ENCODE measurements around the gene IFIT1.

Gene IFIT1

DNA sequence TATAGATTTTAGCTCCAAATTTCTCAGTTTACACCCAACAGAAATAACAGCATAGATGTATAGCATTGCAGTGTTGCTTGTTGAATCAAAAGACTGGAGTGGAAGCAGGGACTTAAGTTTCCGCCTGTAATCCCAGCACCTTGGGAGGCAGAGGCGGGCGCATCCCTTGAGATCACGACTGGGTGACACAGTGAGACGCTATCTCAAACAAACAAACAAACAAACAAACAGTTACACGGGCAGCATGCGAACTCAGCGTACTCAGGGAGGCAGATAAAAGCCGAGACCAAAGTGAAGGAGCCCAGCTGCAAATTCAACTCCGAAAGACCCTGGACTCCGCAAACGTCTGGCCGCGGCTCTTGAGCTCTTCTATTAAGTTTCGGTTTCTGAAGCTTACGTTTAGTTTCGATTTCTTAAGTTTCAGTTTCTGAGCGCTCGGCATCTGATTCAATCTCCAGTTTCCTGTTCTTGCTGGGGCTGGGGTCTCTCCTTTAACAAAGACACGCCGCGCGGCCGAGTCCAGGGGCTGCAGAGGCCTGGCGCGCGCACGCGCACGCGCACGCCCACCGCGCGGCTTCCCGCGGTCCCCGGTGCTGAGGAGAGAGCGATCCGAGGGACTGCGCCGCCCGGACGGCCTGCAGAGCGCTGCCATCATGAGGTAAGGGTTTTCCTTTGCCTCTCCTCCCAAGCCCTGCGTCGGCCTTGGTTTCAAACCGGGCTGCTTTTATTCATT, 21.9 kb downstream of the IFIT1 start, which contains the start of gene IFIT5:
Gene IFIT5, plus strand, starts transcription at position 423 of the 733 bp plus-strand sequence. Its CDS starts 231 bp downstream, at position 654.
- no peaks in the 10 kb centered on the region for H3K9me2 ChIP-seq (replicated peaks; ENCODE audit: low read depth, low read length)
- peaks cover 8% of the 10 kb centered on the region for H4K20me1 ChIP-seq (ENCODE audit: insufficient read depth, low read length, poor library complexity, severe bottlenecking)
- peak within 1 kb of the TSS; percentile 98 for H2AFZ ChIP-seq (ENCODE audit: low read length)
- H3K9ac ChIP-seq (ENCODE audit: low read depth, low read length, poor library complexity, severe bottlenecking): peak within 1 kb of the TSS; percentile 86
- peaks cover 37% of the 10 kb centered on the region for H3K79me2 ChIP-seq (ENCODE audit: insufficient read depth, low read length)
- peak within 1 kb of the TSS; percentile 84 for H3K4me2 ChIP-seq (ENCODE audit: low read depth, low read length, poor library complexity, severe bottlenecking)
- H3K4me3 ChIP-seq (ENCODE audit: low read length, poor library complexity, severe bottlenecking): peak within 1 kb of the TSS; percentile 89
- peaks cover 3% of the 10 kb centered on the region; the same call in 1 of the 2 replicates for H3F3A ChIP-seq (ENCODE audit: low read depth)
- H3K27me3 ChIP-seq (ENCODE audit: insufficient read depth, low read length, poor library complexity, severe bottlenecking): no peaks in the 10 kb centered on the region
- peaks cover 41% of the 10 kb centered on the region for H3K4me1 ChIP-seq (ENCODE audit: insufficient read depth, low read length, poor library complexity, severe bottlenecking)
- no peaks in the 10 kb centered on the region for H3K36me3 ChIP-seq (ENCODE audit: insufficient read depth, low read length)
- no peaks in the 10 kb centered on the region for H3K9me3 ChIP-seq (ENCODE audit: insufficient read depth, low read depth, low read length)
- no peak for TF ChIP-seq EZH2phosphoT487 (IDR thresholded peaks at IDR 0.05; ENCODE audit: borderline replicate concordance)
- TF ChIP-seq, protein P1, sequence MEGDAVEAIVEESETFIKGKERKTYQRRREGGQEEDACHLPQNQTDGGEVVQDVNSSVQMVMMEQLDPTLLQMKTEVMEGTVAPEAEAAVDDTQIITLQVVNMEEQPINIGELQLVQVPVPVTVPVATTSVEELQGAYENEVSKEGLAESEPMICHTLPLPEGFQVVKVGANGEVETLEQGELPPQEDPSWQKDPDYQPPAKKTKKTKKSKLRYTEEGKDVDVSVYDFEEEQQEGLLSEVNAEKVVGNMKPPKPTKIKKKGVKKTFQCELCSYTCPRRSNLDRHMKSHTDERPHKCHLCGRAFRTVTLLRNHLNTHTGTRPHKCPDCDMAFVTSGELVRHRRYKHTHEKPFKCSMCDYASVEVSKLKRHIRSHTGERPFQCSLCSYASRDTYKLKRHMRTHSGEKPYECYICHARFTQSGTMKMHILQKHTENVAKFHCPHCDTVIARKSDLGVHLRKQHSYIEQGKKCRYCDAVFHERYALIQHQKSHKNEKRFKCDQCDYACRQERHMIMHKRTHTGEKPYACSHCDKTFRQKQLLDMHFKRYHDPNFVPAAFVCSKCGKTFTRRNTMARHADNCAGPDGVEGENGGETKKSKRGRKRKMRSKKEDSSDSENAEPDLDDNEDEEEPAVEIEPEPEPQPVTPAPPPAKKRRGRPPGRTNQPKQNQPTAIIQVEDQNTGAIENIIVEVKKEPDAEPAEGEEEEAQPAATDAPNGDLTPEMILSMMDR (conservative IDR thresholded peaks at IDR 0.05; ENCODE audit: low read length): no peak

DNA sequence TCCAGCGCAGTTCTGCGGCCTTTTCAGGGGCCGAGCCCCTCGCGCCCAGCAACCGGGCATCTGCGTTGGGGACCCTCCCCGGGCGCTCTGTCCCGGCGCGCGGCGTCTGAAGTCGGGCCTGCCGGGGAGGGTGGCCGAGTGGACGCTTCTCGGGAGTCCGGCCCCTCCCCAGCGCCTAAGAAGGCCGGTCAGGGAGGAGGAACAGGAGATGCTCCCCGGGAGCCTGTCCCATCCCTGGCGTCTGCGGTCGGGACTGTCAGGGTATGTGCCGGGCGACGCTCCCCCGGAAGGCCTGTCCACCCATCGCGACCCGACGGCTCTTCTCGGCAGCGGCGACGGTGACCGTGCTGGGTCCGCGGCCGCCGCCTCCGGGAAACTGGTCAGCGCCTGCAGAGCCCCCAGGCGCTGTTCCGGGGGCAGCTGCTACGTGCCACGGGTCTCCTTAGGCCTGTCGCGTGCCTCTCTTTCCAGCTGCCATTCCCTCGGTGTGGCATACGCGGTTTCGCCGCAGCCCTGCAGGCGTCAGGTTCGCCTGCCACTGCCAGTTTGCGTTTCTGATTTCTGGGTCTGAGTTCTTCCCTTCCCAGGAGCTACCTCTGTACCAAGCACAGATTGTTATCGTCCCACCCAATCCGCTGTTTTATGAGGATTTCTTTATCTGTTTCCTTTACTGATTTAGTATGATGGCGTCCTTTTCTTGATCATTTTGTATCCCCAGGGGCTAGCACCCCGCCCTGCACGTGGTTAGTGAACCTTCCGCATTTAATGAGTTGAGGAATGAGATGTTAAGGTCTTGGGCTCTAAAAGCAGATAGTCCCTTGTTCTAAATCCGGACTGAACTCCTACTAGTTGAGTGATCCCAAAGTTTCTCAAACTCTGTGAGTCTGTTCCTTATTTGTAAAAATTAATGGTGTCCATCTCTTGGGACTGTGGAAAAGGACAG, 22.7 kb downstream of the IFIT1 start:
- peak overlapping the region; percentile 89 for H3K4me3 ChIP-seq (ENCODE audit: low read length, poor library complexity, severe bottlenecking)
- no peaks in the 10 kb centered on the region for H3K27me3 ChIP-seq (ENCODE audit: insufficient read depth, low read length, poor library complexity, severe bottlenecking)
- H2AFZ ChIP-seq (ENCODE audit: low read length): peak overlapping the region; percentile 98
- peak overlapping the region; percentile 84 for H3K4me2 ChIP-seq (ENCODE audit: low read depth, low read length, poor library complexity, severe bottlenecking)
- H3K79me2 ChIP-seq (ENCODE audit: insufficient read depth, low read length): peaks cover 37% of the 10 kb centered on the region
- no peaks in the 10 kb centered on the region for H3K9me3 ChIP-seq (ENCODE audit: insufficient read depth, low read depth, low read length)
- no peaks in the 10 kb centered on the region for H3K36me3 ChIP-seq (ENCODE audit: insufficient read depth, low read length)
- TF ChIP-seq EZH2phosphoT487 (IDR thresholded peaks at IDR 0.05; ENCODE audit: borderline replicate concordance): no peak
- TF ChIP-seq, protein P1 (conservative IDR thresholded peaks at IDR 0.05; ENCODE audit: low read length): no peak
- H3K4me1 ChIP-seq (ENCODE audit: insufficient read depth, low read length, poor library complexity, severe bottlenecking): peaks cover 43% of the 10 kb centered on the region
- H4K20me1 ChIP-seq (ENCODE audit: insufficient read depth, low read length, poor library complexity, severe bottlenecking): peaks cover 10% of the 10 kb centered on the region
- no peaks in the 10 kb centered on the region for H3K9me2 ChIP-seq (replicated peaks; ENCODE audit: low read depth, low read length)
- peaks cover 3% of the 10 kb centered on the region; the same call in 1 of the 2 replicates for H3F3A ChIP-seq (ENCODE audit: low read depth)
- peak overlapping the region; percentile 86 for H3K9ac ChIP-seq (ENCODE audit: low read depth, low read length, poor library complexity, severe bottlenecking)

- H4K20me1 ChIP-seq (ENCODE audit: insufficient read depth, low read length, poor library complexity, severe bottlenecking): peaks cover 10% of the 10 kb centered on the region
- no peak for TF ChIP-seq EZH2phosphoT487 (IDR thresholded peaks at IDR 0.05; ENCODE audit: borderline replicate concordance)
- TF ChIP-seq, protein P1 (conservative IDR thresholded peaks at IDR 0.05; ENCODE audit: low read length): no peak
- no peaks in the 10 kb centered on the region for H3K27me3 ChIP-seq (ENCODE audit: insufficient read depth, low read length, poor library complexity, severe bottlenecking)
Observed at GRCh38 chr10:89416465-89416864, 24.0 kb downstream of the IFIT1 start.

More at GRCh38 chr10:89416465-89416864, 24.0 kb downstream of the IFIT1 start:
- H3F3A ChIP-seq (ENCODE audit: low read depth): peaks cover 3% of the 10 kb centered on the region; the same call in 1 of the 2 replicates
- peak overlapping the region; percentile 84 for H3K4me2 ChIP-seq (ENCODE audit: low read depth, low read length, poor library complexity, severe bottlenecking)
- H3K9ac ChIP-seq (ENCODE audit: low read depth, low read length, poor library complexity, severe bottlenecking): peak overlapping the region; percentile 86
- peak overlapping the region; percentile 89 for H3K4me3 ChIP-seq (ENCODE audit: low read length, poor library complexity, severe bottlenecking)
- H3K9me2 ChIP-seq (replicated peaks; ENCODE audit: low read depth, low read length): no peaks in the 10 kb centered on the region
- H3K4me1 ChIP-seq (ENCODE audit: insufficient read depth, low read length, poor library complexity, severe bottlenecking): peaks cover 43% of the 10 kb centered on the region
- no peak overlapping the region for H2AFZ ChIP-seq (ENCODE audit: low read length)
- no peaks in the 10 kb centered on the region for H3K36me3 ChIP-seq (ENCODE audit: insufficient read depth, low read length)
- peaks cover 37% of the 10 kb centered on the region for H3K79me2 ChIP-seq (ENCODE audit: insufficient read depth, low read length)
- H3K9me3 ChIP-seq (ENCODE audit: insufficient read depth, low read depth, low read length): no peaks in the 10 kb centered on the region
